HG03097 (cell line): ENCODE measurements around the gene OOSP4A.
"Not testable (repeated sequence)": the region's sequence is repeated elsewhere in the genome, so short reads cannot be mapped to it uniquely, and the experiment has no call there.

Experiments
- ATAC-seq: cut with Tn5 transposase; IDR thresholded peaks from one replicate; pipeline ENCODE4 v1.9.1; 2021; ENCODE audit not compliant: unreplicated experiment, low FRiP score

OOSP4A gene

DNA sequence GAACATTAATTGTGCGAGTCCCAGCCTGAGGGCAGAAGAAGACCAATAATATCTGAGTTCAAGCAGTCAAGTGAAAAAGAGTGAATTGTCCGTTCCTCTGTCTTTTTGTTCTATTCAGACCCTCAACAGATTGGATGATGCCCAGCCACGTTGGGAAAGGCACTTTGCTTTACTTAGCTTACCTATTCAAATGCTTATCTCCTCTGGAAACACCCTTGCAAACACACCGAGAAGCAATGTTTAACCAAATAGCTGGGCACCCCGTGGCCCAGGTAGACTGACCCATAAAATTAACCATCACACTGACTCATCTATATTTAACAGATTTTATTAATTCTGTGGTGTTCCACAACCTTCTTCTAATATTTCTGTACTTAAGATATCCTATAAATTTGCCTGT, 9.3 kb downstream of the OOSP4A start:
- ATAC-seq: no peak

DNA sequence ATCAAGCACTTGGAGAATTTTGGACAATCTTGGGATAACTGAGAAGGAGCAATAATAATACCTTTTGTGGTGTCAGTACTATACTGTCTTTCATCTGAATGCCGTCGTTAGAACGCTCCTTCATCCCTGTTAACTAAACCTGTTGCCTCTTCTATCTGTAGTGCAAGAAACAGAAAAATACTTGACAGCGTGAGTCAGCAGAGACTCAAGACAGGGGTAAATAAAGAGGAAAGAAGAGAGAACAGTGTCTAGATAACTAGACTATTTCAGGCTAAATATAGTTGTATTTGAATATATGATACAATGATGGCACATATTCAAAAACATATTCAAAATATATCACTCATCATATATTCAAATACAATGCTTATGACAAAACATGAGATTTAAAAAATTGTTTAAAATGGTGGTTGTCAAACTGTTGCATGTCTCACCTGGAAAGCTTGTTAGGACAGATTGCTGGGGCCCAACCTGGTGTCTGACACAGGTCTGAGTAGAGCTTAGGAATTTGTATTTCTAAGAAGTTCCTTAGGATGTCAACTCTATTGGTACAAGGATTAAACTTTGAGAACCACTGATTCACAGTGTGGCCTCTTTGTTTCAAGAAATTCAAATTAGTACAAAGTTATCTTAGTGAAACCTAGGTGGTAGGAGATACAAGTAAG, 17.4 kb downstream of the OOSP4A start:
- no peak for ATAC-seq

DNA sequence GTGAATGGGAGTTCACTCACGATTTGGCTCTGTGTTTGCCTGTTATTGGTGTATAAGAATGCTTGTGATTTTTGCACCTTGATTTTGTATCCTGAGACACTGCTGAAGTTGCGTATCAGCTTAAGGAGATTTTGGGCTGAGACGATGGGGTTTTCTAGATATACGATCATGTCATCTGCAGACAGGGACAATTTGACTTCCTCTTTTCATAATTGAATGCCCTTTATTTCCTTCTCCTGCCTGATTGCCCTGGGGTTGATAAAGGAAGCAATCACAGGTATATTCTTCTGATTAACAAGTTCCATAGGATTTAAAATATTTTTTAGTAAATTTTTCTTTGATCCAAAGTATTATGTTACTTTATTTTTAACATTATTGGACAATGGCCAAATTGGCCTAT, 18.2 kb downstream of the OOSP4A start:
- ATAC-seq: not testable (repeated sequence)

DNA sequence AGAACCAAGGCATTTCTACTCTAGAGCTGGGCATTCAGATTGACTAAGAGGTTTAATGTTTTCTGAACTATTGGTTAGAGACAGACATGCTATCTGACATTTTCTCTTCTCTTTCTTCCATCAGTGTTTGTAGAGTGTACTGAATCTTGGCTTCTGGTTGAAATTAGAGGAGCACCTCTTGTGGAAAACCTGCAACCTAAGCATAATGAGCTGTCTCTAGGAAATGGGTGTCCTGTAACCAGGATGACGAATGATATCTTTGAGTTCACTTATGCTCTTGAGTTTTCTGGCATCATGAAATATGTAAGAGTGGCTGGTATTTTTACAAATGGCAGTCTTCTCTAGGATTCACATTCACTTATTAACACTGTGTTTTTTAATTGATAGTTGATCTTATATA, 19.4 kb downstream of the OOSP4A start:
- ATAC-seq: no peak

DNA sequence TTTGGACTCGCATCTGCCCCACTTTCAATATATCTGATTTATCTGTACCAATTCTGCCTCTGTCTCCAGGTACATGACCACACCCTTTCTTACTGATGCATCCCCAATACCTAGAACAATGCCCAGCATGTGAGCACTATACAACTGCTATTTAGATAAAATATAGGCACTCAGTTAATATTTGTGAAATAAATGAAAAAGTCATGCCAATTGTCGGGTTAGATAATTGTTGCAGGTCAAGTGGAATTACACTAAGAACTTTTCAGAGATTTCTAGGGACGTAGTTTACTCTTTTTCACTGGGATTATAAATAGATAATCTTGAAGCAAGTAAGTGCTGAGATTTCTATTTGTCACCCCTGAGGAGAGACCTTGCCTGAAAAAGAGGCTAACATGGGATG, 20.5 kb downstream of the OOSP4A start:
- ATAC-seq: no peak

DNA sequence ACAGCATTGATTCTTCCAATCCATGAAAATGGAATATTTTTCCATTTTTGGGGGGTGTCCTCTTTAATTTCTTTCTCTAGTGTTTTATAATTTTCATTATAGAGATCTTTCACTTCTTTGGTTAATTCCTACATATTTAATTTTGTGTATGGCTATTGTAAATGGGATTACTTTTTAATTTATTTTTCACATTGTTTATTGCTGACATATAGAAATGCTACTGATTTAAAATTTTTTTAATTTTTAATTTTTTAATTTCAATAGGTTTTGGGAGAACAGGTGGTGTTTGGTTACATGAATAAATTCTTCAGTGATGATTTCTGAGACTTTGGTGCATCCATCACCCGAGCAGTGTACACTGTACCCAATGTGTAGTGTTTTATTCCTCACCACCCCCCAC, 26.6 kb downstream of the OOSP4A start:
- ATAC-seq: no peak

DNA sequence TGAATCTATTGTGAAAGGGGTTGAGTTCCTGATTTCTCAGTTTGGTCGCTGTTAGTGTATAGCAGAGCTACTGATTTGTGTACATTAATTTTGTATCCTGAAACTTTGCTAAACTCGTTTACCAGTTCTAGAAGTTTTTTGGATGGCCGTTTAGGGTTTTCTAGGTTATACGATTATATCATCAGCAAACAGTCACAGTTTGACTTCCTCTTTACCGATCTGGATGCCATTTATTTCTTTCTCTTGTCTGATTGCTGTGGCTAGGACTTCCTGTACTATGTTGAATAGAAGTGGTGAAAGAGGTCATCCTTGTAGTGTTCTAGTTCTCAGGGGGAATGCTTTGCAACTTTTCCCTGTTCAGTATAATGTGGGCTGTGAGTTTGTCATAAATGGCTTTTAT, 28.6 kb downstream of the OOSP4A start:
- no peak for ATAC-seq

DNA sequence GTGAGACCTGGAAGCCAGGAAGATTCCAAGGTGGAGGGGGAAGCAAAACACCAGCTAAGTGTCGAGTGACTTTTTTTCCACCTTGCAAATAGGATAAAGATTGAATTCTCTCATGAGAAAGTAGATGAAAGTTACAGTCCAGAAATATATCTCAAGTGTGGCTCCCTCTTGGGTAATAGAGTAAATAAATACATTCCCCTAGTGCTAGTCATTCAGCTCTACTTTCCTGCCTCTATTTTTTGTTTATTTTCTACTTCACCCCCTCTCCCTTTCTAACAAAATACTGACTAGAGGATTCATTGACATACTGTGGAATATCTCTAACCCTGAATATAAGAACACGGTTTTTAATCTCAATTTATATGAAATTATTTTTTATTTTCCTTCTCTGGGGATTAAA, 34.0 kb downstream of the OOSP4A start:
- ATAC-seq: no peak

DNA sequence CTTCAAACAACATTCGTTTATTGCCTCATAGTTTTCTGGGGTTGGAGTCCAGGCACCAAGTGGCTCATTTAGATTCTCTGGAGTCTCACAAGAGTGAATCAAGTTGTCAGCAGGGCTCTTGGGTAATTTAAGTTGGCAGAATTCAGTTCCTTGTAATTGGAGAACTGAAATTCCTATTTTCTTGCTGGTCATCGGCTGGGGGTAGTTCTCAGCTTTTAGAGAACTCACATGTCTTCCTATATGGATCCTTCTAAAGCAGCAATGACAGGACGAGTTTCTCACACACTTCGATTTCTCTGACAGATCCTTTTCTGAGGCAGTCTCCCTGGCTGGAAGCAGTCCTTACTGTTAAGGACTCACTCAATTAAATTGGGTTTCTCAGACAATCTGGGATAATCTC, 35.9 kb downstream of the OOSP4A start:
- no peak for ATAC-seq

DNA sequence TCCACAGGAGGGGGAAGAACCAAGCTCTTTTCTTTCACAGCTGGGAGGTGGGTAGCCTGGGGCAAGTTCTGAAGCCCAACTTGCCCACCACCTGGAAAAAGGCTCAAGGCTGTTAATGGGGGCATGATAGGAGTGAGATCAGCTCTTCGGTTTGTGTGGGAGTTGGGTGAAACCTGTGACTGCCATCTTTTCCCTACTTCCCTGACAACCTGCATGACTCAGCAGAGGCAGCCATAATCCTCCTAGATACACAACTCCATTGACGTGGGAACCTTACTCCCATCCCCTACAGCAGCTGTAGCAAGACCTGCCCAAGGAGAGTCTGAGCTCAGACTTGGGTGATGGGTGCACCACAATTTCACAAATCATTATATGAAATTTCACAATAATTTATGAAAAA, 39.9 kb downstream of the OOSP4A start:
- ATAC-seq: no peak

DNA sequence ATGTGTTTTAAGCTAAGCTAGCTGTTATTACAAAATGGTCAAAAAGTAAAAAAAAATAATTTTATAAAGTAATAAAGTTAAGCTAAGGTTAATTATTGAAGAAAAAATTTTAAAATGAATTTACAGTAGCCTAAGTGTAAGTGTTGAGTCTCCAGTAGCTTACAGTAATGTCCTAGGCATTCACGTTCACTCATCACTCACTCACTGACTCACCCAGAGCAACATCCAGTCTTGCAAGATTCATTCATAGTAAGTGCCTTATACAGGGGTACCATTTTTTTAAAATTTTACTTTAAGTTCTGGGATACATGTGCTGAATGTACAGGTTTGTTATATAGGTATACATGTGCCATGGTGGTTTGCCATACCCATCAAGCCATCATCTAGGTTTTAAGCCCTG, 41.5 kb downstream of the OOSP4A start:
- ATAC-seq: no peak

DNA sequence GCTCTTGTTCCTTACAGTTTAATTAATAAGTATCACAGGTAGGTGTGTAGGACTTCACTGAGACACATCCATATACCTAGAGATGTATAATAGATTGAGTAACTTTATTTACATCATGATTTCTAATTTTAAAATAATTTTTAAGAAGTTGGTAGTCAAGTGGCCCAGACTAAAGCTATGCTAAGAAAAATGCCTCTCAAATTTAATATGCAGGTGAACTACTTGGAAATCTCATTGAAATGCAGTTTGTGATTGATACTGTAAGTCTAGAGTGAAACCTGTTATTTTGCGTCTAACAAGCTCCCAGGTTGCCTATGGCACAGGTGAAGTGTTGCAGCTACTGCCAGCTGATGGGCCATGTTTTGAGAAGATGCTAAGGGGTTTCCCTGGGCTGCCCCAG, 53.0 kb downstream of the OOSP4A start, which contains the start of gene OOSP4B:
TSS of gene OOSP4B (plus strand) at position 301 of the 400 bp plus-strand sequence.
- ATAC-seq: no peak

DNA sequence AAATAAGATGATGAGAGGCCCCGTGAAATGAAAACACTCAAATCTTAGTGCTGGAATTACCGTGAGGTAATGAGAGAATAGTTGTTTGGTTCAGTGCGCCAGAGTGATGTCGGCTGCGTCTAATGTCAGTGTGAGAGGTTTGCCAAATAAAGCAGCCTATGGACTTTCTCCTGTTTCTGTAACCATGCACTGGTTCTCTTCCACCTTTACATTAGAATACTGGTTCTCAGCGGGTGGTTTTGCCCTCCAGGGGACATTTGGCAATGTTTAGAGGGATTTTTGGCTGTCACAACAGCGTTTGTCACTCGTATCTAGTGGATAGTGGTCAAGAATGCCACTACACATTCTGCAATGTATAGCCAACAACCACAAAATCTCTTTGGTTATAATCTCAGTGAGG, 54.2 kb downstream of the OOSP4A start:
- no peak for ATAC-seq
